Measurements from ENCODE around the gene RNU6-7. TPM values are rescaled to one million over a fixed set of nuclear protein-coding genes. Genes with fewer than 3 reads are reported as not detected.

The RNU6-7 gene
- total and polyA plus RNA-seq, 2 of the 13 experiments (the other 11 are each of a cell fraction or from before 2014, with no cell fraction given) = under 0.01 TPM; not detected in 1

- TF ChIP-seq ZBTB25 (CRISPR knock-in tag; IDR thresholded peaks at IDR 0.05) (peak; percentile 42; the same call in 1 of the 2 replicates), E2F2 (CRISPR knock-in tag; IDR thresholded peaks at IDR 0.05; ENCODE audit: borderline replicate concordance) (no peak; the same call in 1 of the 2 replicates), ZNF709 (CRISPR knock-in tag; IDR thresholded peaks at IDR 0.05) (no peak), CREBL2 (CRISPR knock-in tag; IDR thresholded peaks at IDR 0.05; ENCODE audit: borderline replicate concordance) (peak; percentile 10; the same call in 1 of the 2 replicates), ISL2 (CRISPR knock-in tag; IDR thresholded peaks at IDR 0.05) (no peak; the same call in 1 of the 2 replicates), ZSCAN29 (CRISPR knock-in tag; conservative IDR thresholded peaks at IDR 0.05) (no peak; the same call in 1 of the 2 replicates), PRMT3 (CRISPR knock-in tag; IDR thresholded peaks at IDR 0.05; ENCODE audit: borderline replicate concordance, low read depth) (peak; percentile 49; the same call in 1 of the 2 replicates), SP4 (CRISPR knock-in tag; IDR thresholded peaks at IDR 0.05) (no peak), BRF2 (CRISPR knock-in tag; IDR thresholded peaks at IDR 0.05) (peak; percentile 100), PHB2 (IDR thresholded peaks at IDR 0.05; ENCODE audit: partially characterized antibody) (no peak), SP140L (CRISPR knock-in tag; IDR thresholded peaks at IDR 0.05; ENCODE audit: borderline replicate concordance) (peak; percentile 64; the same call in 1 of the 2 replicates), ARNTL (CRISPR knock-in tag; IDR thresholded peaks at IDR 0.05) (0 out of 2 replicates have a peak, but pooled peaks have one; percentile 3)
These were observed at the start of gene RNU6-7 (continued) for GRCh38 chr14:32201816-32202490.
